Activated B cell treated with CpG ODN at 0.5 μM for 24 hours (primary cell): ENCODE measurements around the gene PGD. TPM values are rescaled to one million over a fixed set of nuclear protein-coding genes. Genes with fewer than 3 reads are reported as not detected.

Experiments used
- ATAC-seq: fragments of 200-7000 bp; cut with Tn5 transposase; one replicate; pipeline ENCODE4 v1.10.0; 2021; ENCODE audit warnings: low read depth, mild to moderate bottlenecking, moderate library complexity
- CTCF ChIA-PET: fragments of 350-600 bp; sonication (Branson Sonifier 250); formaldehyde crosslinking; loops from one replicate; lab custom pipeline; 2021; ENCODE audit warnings: antibody characterized with exemption; lab: Charles Lee
- POLR2A ChIA-PET: fragments of 350-600 bp; sonication (Branson Sonifier 250); formaldehyde crosslinking; loops from one replicate; lab custom pipeline; 2021; ENCODE audit warnings: antibody characterized with exemption; lab: Charles Lee
- DNase-seq: peaks from one replicate; pipeline ENCODE4 v3.0.0; 2022
- H3K27ac Mint-ChIP-seq: one replicate; pipeline ENCODE4 v1.8.0; 2020; ENCODE audit warnings: mixed read lengths
- H3K27me3 Mint-ChIP-seq: one replicate; pipeline ENCODE4 v1.8.0; 2021; ENCODE audit warnings: mixed read lengths
- H3K36me3 Mint-ChIP-seq: one replicate; pipeline ENCODE4 v1.8.0; 2021; ENCODE audit warnings: low read depth, mixed read lengths
- H3K4me1 Mint-ChIP-seq: one replicate; pipeline ENCODE4 v1.8.0; 2021; ENCODE audit warnings: mixed read lengths
- H3K4me3 Mint-ChIP-seq: one replicate; pipeline ENCODE4 v1.8.0; 2020; ENCODE audit warnings: mild to moderate bottlenecking, mixed read lengths
- H3K9me3 Mint-ChIP-seq: one replicate; pipeline ENCODE4 v1.8.0; 2020; ENCODE audit warnings: mixed read lengths
- CTCF ChIP-seq: fragments of 200-600 bp; IDR thresholded peaks from one replicate; pipeline ENCODE4 v1.8.0; 2022; ENCODE audit warnings: antibody characterized with exemption, mild to moderate bottlenecking
- intact Hi-C: fragments of 100-400 bp; cut with micrococcal nuclease; formaldehyde crosslinking; loops from one replicate; pipeline ENCODE4 v1.15.1; 2024
- total RNA-seq: library from RNA; stranded (reverse); gene quantifications from 2 replicates; pipeline ENCODE4 v1.2.3, GENCODE V29; 2022

Gene PGD
- total RNA-seq, 1 donor from 2014 or later = 108 TPM

- no peaks in the 10 kb centered on the region for H3K9me3 Mint-ChIP-seq
- peaks cover 2% of the 10 kb centered on the region for H3K4me1 Mint-ChIP-seq
- DNase-seq (no peak), ATAC-seq (no peak)
- intact Hi-C loops = loop anchor here (5.0 kb wide), 1 partner anchor 488 kb away; no protein-coding TSS in a partner anchor
- CTCF ChIA-PET = no interaction called here
- peaks cover 5% of the 10 kb centered on the region for H3K36me3 Mint-ChIP-seq
- no peak overlapping the region for H3K4me3 Mint-ChIP-seq
- no peak overlapping the region for H3K27ac Mint-ChIP-seq
- no peaks in the 10 kb centered on the region for H3K27me3 Mint-ChIP-seq
- no peak for TF ChIP-seq CTCF
- POLR2A ChIA-PET = no interaction called here
Observed at GRCh38 chr1:10379676-10380075, 19.2 kb upstream of the PGD start.

- POLR2A ChIA-PET = no interaction called here
- H3K4me3 Mint-ChIP-seq = no peak overlapping the region
- H3K4me1 Mint-ChIP-seq = peaks cover 2% of the 10 kb centered on the region
- intact Hi-C loops = no loop called here
- CTCF ChIA-PET = no interaction called here
- no peaks in the 10 kb centered on the region for H3K9me3 Mint-ChIP-seq
- ATAC-seq = no peak
- no peak overlapping the region for H3K27ac Mint-ChIP-seq
- H3K27me3 Mint-ChIP-seq = no peaks in the 10 kb centered on the region
- H3K36me3 Mint-ChIP-seq = no peaks in the 10 kb centered on the region
- no peak for TF ChIP-seq CTCF
- no peak for DNase-seq
Observed at GRCh38 chr1:10380594-10381275, 18.1 kb upstream of the PGD start.

- Mint-ChIP-seq H3K27ac (no peak overlapping the region), H3K36me3 (no peaks in the 10 kb centered on the region), H3K27me3 (no peaks in the 10 kb centered on the region), H3K4me1 (peaks cover 12% of the 10 kb centered on the region), H3K9me3 (no peaks in the 10 kb centered on the region), H3K4me3 (no peak overlapping the region)
- intact Hi-C loops = no loop called here
- DNase-seq (no peak), ATAC-seq (no peak)
- ChIA-PET CTCF (no interaction called here), POLR2A (no interaction called here)
- no peak for TF ChIP-seq CTCF
Observed at GRCh38 chr1:10383630-10384029, 15.2 kb upstream of the PGD start.

GRCh38 chr1:10384219-10384618 is 14.6 kb upstream of the PGD start:
- no peaks in the 10 kb centered on the region for H3K27me3 Mint-ChIP-seq
- H3K4me3 Mint-ChIP-seq = no peak overlapping the region
- peaks cover 12% of the 10 kb centered on the region for H3K4me1 Mint-ChIP-seq
- no peaks in the 10 kb centered on the region for H3K9me3 Mint-ChIP-seq
- no peaks in the 10 kb centered on the region for H3K36me3 Mint-ChIP-seq
- TF ChIP-seq CTCF = no peak
- intact Hi-C loops = no loop called here
- DNase-seq = no peak
- POLR2A ChIA-PET = no interaction called here
- CTCF ChIA-PET = no interaction called here
- ATAC-seq = no peak
- no peak overlapping the region for H3K27ac Mint-ChIP-seq

- ChIA-PET CTCF (interaction anchor here (2.2 kb wide), 1 partner anchor 12 kb away, joined by 9 read pairs; the partner anchor contains the start of gene PGD), POLR2A (interaction anchor here (0.6 to 2.5 kb wide), 6 partner anchors 11 to 576 kb away, joined by 3 to 41 read pairs (median 6); partner anchors contain the start of gene PGD)
- Mint-ChIP-seq H3K4me1 (peaks cover 12% of the 10 kb centered on the region), H3K27ac (no peak overlapping the region), H3K4me3 (no peak overlapping the region), H3K9me3 (no peaks in the 10 kb centered on the region), H3K27me3 (no peaks in the 10 kb centered on the region), H3K36me3 (no peaks in the 10 kb centered on the region)
- no peak for ATAC-seq
- TF ChIP-seq CTCF = no peak
- DNase-seq = no peak
- intact Hi-C loops = no loop called here
Observed at GRCh38 chr1:10386761-10387676, 11.8 kb upstream of the PGD start.
